ENCODE measurements around the gene P2RY8. TPM values are rescaled to one million over a fixed set of nuclear protein-coding genes. Genes with fewer than 3 reads are reported as not detected.

The P2RY8 gene
- total RNA-seq, 1 donor from 2014 or later = 1.9 TPM

- intact Hi-C loops (cut with DNase I) = no loop called here
- ATAC-seq (no peak), DNase-seq (ENCODE audit: missing footprints) (no peak)
These were observed 118.8 kb downstream of the P2RY8 start for GRCh38 chrX:1417921-1418771.

- DNase-seq (ENCODE audit: missing footprints) (no peak), ATAC-seq (no peak)
- intact Hi-C loops (cut with DNase I) = no loop called here
These were observed 119.8 kb downstream of the P2RY8 start for GRCh38 chrX:1416965-1417760.

GRCh38 chrX:1416327-1416784, 120.6 kb downstream of the P2RY8 start:
- DNase-seq (ENCODE audit: missing footprints) (no peak), ATAC-seq (no peak)
- intact Hi-C loops (cut with DNase I) = no loop called here

Other genes starting within 250 kb of the P2RY8 start
- 8.1 TPM for gene IL3RA, start 200.4 kb downstream of the P2RY8 start, total RNA-seq
- gene SLC25A6, start 145.1 kb downstream of the P2RY8 start, total RNA-seq = 145 TPM
- 33.1 TPM for gene ASMTL, start 84.3 kb downstream of the P2RY8 start, total RNA-seq
- 13.8 TPM for gene AKAP17A, start 54.4 kb upstream of the P2RY8 start, total RNA-seq
- gene ASMT, start 77.9 kb upstream of the P2RY8 start, total RNA-seq = not detected